Body of pancreas (tissue), 4 donors: Measurements from ENCODE around the gene CC2D2B.

Experiments used
- POLR2A ChIP-seq, 3 donors: fragments of 450-650 bp; IDR thresholded peaks; one replicate each; pipeline ENCODE4 v1.6.1; 2016; ENCODE audit warnings: antibody characterized with exemption in 3 of 3, mild to moderate bottlenecking in 2 of 3
- TF ChIP-seq, protein P1 (sequence below), 7 experiments: fragments of 450-650 bp in 4 of 7; fragments of 200-600 bp in 3 of 7; sonication (generic) in 3 of 7; IDR thresholded peaks; one replicate each; pipeline ENCODE4 v1.5.1; 2016 to 2019; ENCODE audit warnings: antibody characterized with exemption in 7 of 7

DNA sequence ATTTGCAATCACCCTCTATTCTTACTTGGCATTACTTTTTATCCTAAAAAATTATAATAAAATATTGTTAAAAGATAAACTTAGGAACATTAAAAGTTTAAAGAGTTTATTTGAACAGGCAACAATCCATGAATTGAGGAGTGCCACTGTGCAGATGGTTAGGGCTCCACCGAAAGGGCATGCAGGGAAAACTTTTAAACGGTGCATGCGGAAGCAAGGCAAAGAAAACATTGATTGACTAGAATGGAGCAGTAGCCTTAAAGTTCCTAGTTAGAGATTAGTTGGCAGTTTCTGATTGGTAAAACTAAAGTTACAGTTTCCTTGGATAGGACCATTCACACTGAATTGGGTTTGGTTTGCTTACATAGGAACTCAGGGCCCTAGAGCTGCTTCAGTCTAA, 17.3 kb downstream of the CC2D2B start:
- TF ChIP-seq, protein P1, sequence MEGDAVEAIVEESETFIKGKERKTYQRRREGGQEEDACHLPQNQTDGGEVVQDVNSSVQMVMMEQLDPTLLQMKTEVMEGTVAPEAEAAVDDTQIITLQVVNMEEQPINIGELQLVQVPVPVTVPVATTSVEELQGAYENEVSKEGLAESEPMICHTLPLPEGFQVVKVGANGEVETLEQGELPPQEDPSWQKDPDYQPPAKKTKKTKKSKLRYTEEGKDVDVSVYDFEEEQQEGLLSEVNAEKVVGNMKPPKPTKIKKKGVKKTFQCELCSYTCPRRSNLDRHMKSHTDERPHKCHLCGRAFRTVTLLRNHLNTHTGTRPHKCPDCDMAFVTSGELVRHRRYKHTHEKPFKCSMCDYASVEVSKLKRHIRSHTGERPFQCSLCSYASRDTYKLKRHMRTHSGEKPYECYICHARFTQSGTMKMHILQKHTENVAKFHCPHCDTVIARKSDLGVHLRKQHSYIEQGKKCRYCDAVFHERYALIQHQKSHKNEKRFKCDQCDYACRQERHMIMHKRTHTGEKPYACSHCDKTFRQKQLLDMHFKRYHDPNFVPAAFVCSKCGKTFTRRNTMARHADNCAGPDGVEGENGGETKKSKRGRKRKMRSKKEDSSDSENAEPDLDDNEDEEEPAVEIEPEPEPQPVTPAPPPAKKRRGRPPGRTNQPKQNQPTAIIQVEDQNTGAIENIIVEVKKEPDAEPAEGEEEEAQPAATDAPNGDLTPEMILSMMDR (IDR thresholded peaks at IDR 0.05), result no peak
- TF ChIP-seq POLR2A (IDR thresholded peaks at IDR 0.05), result no peak
